Prostate gland (tissue), 2 donors: ENCODE results near the gene NTM. TPM values are rescaled to one million over a fixed set of nuclear protein-coding genes. Genes with fewer than 3 reads are reported as not detected.

ENCODE experiments used
- DNase-seq: peaks from one replicate; pipeline ENCODE4 v3.0.0-alpha.2; 2019; ENCODE audit warnings: low spot score
- H3K27ac ChIP-seq, 2 donors: fragments of 200-600 bp; sonication (generic); 2 replicates each; pipeline ENCODE4 v1.5.1; 2017 to 2019
- H3K27me3 ChIP-seq: fragments of 200-600 bp; sonication (generic); replicated peaks from 2 replicates; pipeline ENCODE4 v1.5.1; 2019; ENCODE audit not compliant: insufficient read depth
- H3K36me3 ChIP-seq, 2 donors: fragments of 200-600 bp; sonication (generic); 1 replicate in 1 of 2; 2 replicates in 1 of 2; pipeline versions ENCODE4 v1.5.1 to v1.8.1; 2017 to 2019
- H3K4me1 ChIP-seq: fragments of 200-600 bp; sonication (generic); replicated peaks from 2 replicates; pipeline ENCODE4 v1.5.1; 2019
- H3K4me3 ChIP-seq, 2 donors: fragments of 200-600 bp; sonication (generic); 2 replicates each; pipeline ENCODE4 v1.5.1; 2017 to 2019
- H3K9me3 ChIP-seq: fragments of 200-600 bp; sonication (generic); 2 replicates; pipeline ENCODE4 v1.5.1; 2017
- CTCF ChIP-seq, 4 experiments: fragments of 200-600 bp in 2 of 4; fragments of 450-650 bp in 2 of 4; sonication (generic) in 2 of 4; IDR thresholded peaks; 1 replicate in 3 of 4; 2 replicates in 1 of 4; pipeline ENCODE4 v1.5.1; 2016 to 2019; ENCODE audit warnings: antibody characterized with exemption in 4 of 4, mild to moderate bottlenecking in 2 of 4, moderate library complexity in 2 of 4
- POLR2A ChIP-seq: fragments of 450-650 bp; IDR thresholded peaks from one replicate; pipeline ENCODE4 v1.6.1; 2016; ENCODE audit warnings: antibody characterized with exemption, mild to moderate bottlenecking
- POLR2AphosphoS5 ChIP-seq: sonication (generic); formaldehyde crosslinking; IDR thresholded peaks from one replicate; pipeline ENCODE4 v1.6.1; 2017; ENCODE audit warnings: antibody characterized with exemption
- WGBS: methylation state at CpG from one replicate; pipeline ENCODE4 v1.1.5; 2018; 5-methylcytosine and 5-hydroxymethylcytosine counted together
- intact Hi-C: fragments of 100-400 bp; cut with DNase I; formaldehyde crosslinking; loops from one replicate; pipeline ENCODE4 v1.14.2; 2022
- total RNA-seq, 2 donors: library from RNA; depleted of rRNA; stranded (reverse); fragments of >200 nt; gene quantifications; one replicate each; pipeline ENCODE4 v1.1.0, GENCODE V29; 2016

NTM gene
- total RNA-seq, 2 donors from 2014 or later = 7.4 TPM; not detected in 1

DNA sequence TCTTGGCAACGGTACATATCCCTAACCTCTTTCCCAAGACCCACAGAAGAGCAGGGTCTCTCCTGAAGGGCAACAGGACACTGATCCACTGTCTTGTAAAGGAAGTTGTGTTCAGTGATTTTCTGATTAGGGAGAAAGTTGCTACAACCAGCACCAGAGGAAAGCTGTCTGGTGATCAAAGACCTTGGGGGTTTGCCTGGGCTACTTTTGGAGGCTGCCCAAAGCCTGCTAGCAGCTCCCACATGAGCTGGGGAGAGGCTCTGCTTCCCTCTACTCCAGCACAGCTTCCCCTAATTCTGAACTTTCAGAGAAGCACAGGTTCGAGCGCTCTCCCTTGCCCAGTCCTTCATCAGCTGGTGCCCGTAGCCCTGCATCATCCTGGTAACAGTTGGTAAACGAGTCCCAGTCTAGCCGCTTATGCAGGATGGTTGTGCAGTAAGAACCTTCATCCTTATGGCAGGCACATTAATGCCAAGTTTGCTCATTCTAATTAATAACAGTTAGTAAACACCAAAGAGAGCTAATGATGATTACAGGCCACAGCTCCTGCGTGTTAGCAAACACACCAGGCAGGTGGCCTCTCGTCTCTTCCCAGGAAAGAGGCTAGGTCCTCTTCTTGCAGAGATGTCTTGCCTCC, 173.1 kb downstream of the NTM start:
- no peaks in the 10 kb centered on the region for H3K4me1 ChIP-seq
- no peak overlapping the region for H3K4me3 ChIP-seq
- no peak for DNase-seq
- TF ChIP-seq POLR2AphosphoS5 = no peak
- no peak for TF ChIP-seq POLR2A
- TF ChIP-seq CTCF (IDR thresholded peaks at IDR 0.05) = no peak
- no peak overlapping the region for H3K27ac ChIP-seq
- intact Hi-C loops = no loop called here
- no peaks in the 10 kb centered on the region for H3K9me3 ChIP-seq
- no peaks in the 10 kb centered on the region for H3K27me3 ChIP-seq
- H3K36me3 ChIP-seq = no peaks in the 10 kb centered on the region
- 60% methylated on average over 8 of the region's 8 CpGs for WGBS

DNA sequence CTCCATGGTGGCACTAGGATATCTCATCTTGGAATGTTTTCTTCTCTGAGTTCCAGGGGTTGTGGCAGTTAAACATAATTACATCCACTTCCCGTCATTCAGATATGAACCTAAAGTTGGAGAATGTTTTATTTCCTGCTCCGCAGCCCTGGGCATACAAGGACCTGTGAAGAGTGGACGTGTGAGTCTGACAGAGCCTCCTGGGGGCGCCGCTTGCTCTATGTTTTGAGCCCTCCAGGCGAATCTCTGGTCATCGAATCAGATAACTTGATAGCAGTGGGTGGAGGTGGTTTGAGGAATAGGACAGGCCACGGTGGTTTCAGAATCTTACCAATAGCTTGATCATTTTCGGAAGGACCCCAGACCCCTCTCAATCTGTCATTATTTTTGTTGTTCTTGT, 174.2 kb downstream of the NTM start:
- Histone ChIP-seq H3K4me3 (no peak overlapping the region), H3K27me3 (no peaks in the 10 kb centered on the region), H3K4me1 (no peaks in the 10 kb centered on the region), H3K27ac (no peak overlapping the region), H3K36me3 (no peaks in the 10 kb centered on the region), H3K9me3 (no peaks in the 10 kb centered on the region)
- DNase-seq = no peak
- 49% methylated on average over 9 of the region's 9 CpGs for WGBS
- TF ChIP-seq CTCF (IDR thresholded peaks at IDR 0.05) (no peak), POLR2AphosphoS5 (no peak), POLR2A (no peak)
- intact Hi-C loops = no loop called here

DNA sequence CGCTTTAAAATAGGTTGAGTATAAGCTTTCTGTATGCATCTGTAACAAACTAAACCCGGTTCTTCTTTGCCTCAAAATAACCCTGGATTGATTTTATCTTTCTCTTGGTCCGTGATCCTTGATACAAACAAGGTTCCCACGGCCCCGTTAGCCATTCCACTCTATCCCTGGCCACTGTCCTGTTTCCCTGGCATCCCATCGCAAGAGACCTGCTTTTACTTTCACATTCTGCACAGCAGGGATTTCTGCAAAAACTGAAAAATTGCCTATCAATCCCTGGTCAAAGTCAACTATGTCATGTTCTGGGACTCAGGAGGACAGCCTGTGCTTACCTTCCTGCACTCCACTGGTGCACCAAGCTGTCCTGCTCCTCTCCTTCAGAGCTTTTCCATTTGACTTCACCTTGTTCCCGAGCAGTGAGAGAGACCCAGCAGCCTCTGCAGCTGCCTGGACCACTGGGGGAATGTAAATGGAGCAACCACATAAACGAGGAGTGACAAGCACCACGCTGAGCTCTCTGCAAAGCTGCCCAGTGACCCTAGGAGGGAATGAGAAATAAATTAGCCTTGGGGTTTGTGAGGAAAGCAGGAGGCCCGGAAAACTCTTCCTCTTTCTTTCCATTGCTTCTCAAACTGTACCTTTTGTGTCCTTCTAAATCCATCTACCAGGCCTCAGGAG, 175.9 kb downstream of the NTM start:
- H3K9me3 ChIP-seq = no peaks in the 10 kb centered on the region
- no peak overlapping the region for H3K4me3 ChIP-seq
- no peak overlapping the region for H3K27ac ChIP-seq
- WGBS = 45% methylated on average over 10 of the region's 10 CpGs
- H3K36me3 ChIP-seq = no peaks in the 10 kb centered on the region
- TF ChIP-seq POLR2AphosphoS5 = no peak
- no peak for TF ChIP-seq CTCF (IDR thresholded peaks at IDR 0.05)
- no peak for TF ChIP-seq POLR2A
- no peaks in the 10 kb centered on the region for H3K4me1 ChIP-seq
- H3K27me3 ChIP-seq = no peaks in the 10 kb centered on the region
- intact Hi-C loops = no loop called here
- no peak for DNase-seq

- H3K27ac ChIP-seq = no peak overlapping the region
- TF ChIP-seq CTCF (IDR thresholded peaks at IDR 0.05) (no peak), POLR2A (no peak), POLR2AphosphoS5 (no peak)
Measured at GRCh38 chr11:131549099-131549498, 178.7 kb downstream of the NTM start.

GRCh38 chr11:131549770-131550169, 179.4 kb downstream of the NTM start:
- intact Hi-C loops = no loop called here
- Histone ChIP-seq H3K4me3 (no peak overlapping the region), H3K9me3 (no peaks in the 10 kb centered on the region), H3K27me3 (no peaks in the 10 kb centered on the region), H3K36me3 (no peaks in the 10 kb centered on the region), H3K27ac (no peak overlapping the region), H3K4me1 (no peaks in the 10 kb centered on the region)
- WGBS = 59% methylated on average over 8 of the region's 8 CpGs
- TF ChIP-seq POLR2AphosphoS5 (no peak), CTCF (IDR thresholded peaks at IDR 0.05) (no peak), POLR2A (no peak)
- DNase-seq = no peak

More at GRCh38 chr11:131549099-131549498, 178.7 kb downstream of the NTM start:
- WGBS = 82% methylated on average over 2 of the region's 2 CpGs
- H3K4me1 ChIP-seq = no peaks in the 10 kb centered on the region
- H3K36me3 ChIP-seq = no peaks in the 10 kb centered on the region
- H3K4me3 ChIP-seq = no peak overlapping the region
- H3K27me3 ChIP-seq = no peaks in the 10 kb centered on the region
- DNase-seq = no peak
- intact Hi-C loops = no loop called here
- no peaks in the 10 kb centered on the region for H3K9me3 ChIP-seq
